Measurements from ENCODE around the gene EN1.

Gene EN1

GRCh38 chr2:118843483-118844132 is 3.8 kb downstream of the EN1 start:
- TF ChIP-seq CTCF (IDR thresholded peaks at IDR 0.05; ENCODE audit: insufficient read depth, low read length, missing control alignments): no peak
- POLR2A ChIA-PET: interaction anchor here (0.7 to 1.6 kb wide), 4 partner anchors 8 to 620 kb away, joined by 3 to 7 read pairs (median 3); no protein-coding TSS in a partner anchor
- DNase-seq (ENCODE audit: low read depth, low spot score): no peak
- H3K4me3 ChIP-seq (ENCODE audit: low read depth, low read length): peak overlapping the region; percentile 92
- CTCF ChIA-PET: interaction anchor here (0.9 to 4.2 kb wide), 4 partner anchors 12 to 622 kb away, joined by 3 to 39 read pairs (median 8); no protein-coding TSS in a partner anchor

- H3K4me3 ChIP-seq (ENCODE audit: low read depth, low read length): peak overlapping the region; percentile 92
- CTCF ChIA-PET: interaction anchor here (0.9 to 4.2 kb wide), 4 partner anchors 13 to 621 kb away, joined by 3 to 39 read pairs (median 8); no protein-coding TSS in a partner anchor
- no peak for TF ChIP-seq CTCF (IDR thresholded peaks at IDR 0.05; ENCODE audit: insufficient read depth, low read length, missing control alignments)
- POLR2A ChIA-PET: interaction anchor here (1.3 kb wide), 1 partner anchor 174 kb away, joined by 3 read pairs; no protein-coding TSS in a partner anchor
- no peak for DNase-seq (ENCODE audit: low read depth, low spot score)
These were observed 4.6 kb downstream of the EN1 start for GRCh38 chr2:118842661-118843482.

GRCh38 chr2:118841828-118842461 is 5.5 kb downstream of the EN1 start:
- no peak for DNase-seq (ENCODE audit: low read depth, low spot score)
- POLR2A ChIA-PET: no interaction called here
- H3K4me3 ChIP-seq (ENCODE audit: low read depth, low read length): peak overlapping the region; percentile 92
- CTCF ChIA-PET: interaction anchor here (1.0 kb wide), 1 partner anchor 410 kb away, joined by 3 read pairs; no protein-coding TSS in a partner anchor
- no peak for TF ChIP-seq CTCF (IDR thresholded peaks at IDR 0.05; ENCODE audit: insufficient read depth, low read length, missing control alignments)

GRCh38 chr2:118841450-118841827 is 6.0 kb downstream of the EN1 start:
- H3K4me3 ChIP-seq (ENCODE audit: low read depth, low read length): peak overlapping the region; percentile 92
- CTCF ChIA-PET: interaction anchor here (1.0 kb wide), 1 partner anchor 410 kb away, joined by 3 read pairs; no protein-coding TSS in a partner anchor
- POLR2A ChIA-PET: no interaction called here
- no peak for DNase-seq (ENCODE audit: low read depth, low spot score)
- TF ChIP-seq CTCF (IDR thresholded peaks at IDR 0.05; ENCODE audit: insufficient read depth, low read length, missing control alignments): no peak

- H3K4me3 ChIP-seq (ENCODE audit: low read depth, low read length): no peak overlapping the region
- TF ChIP-seq CTCF (IDR thresholded peaks at IDR 0.05; ENCODE audit: insufficient read depth, low read length, missing control alignments): no peak
- no peak for DNase-seq (ENCODE audit: low read depth, low spot score)
- POLR2A ChIA-PET: interaction anchor here (0.7 kb wide), 1 partner anchor 25 kb away, joined by 3 read pairs; no protein-coding TSS in a partner anchor
- CTCF ChIA-PET: interaction anchor here (1.9 kb wide), 1 partner anchor 16 kb away, joined by 7 read pairs; no protein-coding TSS in a partner anchor
These were observed 8.6 kb downstream of the EN1 start for GRCh38 chr2:118838741-118839455.
